ENCODE data around the gene MPHOSPH8. TPM values are rescaled to one million over a fixed set of nuclear protein-coding genes. Genes with fewer than 3 reads are reported as not detected.

MPHOSPH8 gene
- total RNA-seq, 1 experiment from 2014 or later, result 20.6 TPM

DNA sequence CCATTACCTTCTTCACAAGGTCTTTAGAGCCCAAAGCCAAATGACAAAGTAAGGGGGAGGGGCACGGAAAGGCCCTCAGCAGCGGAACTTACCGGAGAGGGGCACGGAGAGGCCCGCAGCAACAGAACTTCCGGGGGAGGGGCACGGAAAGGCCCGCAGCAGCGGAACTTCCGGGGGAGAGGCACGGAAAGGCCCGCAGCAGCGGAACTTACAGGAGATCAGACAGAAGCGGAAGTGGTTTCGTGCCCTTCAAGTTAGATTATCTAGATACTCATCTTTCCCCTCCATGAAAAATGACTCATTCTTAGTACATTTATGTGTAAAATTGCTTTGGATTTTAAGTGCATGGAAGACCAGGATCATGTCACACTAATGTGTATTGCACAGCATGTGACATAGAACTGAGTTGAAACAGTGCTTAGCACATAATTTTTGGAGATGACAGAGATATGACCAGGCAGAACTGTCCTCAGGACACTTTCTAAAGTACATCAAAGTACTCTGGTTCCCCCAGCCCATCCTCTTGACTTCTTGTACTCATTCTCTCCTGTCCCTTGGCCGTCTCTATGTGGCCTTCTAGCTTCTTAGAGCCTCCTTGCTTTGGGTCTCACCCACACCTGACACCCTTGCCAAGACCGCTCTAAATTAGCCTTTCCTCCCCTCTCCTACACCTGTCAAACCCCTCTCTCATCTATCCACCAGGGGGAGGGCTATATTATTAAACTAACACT is 46.4 kb upstream of the MPHOSPH8 start:
- in situ Hi-C loops (cut with HindIII; ENCODE audit: low pct_unique_long_range_greater_than_20kb, low sequenced_read_pairs), result no loop called here
- ATAC-seq, result peak; percentile 81
- Histone ChIP-seq H3K9me3 (ENCODE audit: control insufficient read depth, insufficient read depth, low read depth, low read length) (no peaks in the 10 kb centered on the region), H3K4me3 (ENCODE audit: low read depth in 2 of 2, low read length in 2 of 2) (no peak overlapping the region; a peak in 1 of 4 replicates), H3K27ac (ENCODE audit: low read length) (no peak overlapping the region), H3K27me3 (ENCODE audit: control insufficient read depth, insufficient read depth, low read length) (no peaks in the 10 kb centered on the region), H3K4me1 (ENCODE audit: control insufficient read depth, insufficient read depth, low read length) (no peaks in the 10 kb centered on the region), H3K36me3 (ENCODE audit: control insufficient read depth, insufficient read depth, low read length) (no peaks in the 10 kb centered on the region)
- POLR2A ChIA-PET, result no interaction called here
- TF ChIP-seq, protein P1, sequence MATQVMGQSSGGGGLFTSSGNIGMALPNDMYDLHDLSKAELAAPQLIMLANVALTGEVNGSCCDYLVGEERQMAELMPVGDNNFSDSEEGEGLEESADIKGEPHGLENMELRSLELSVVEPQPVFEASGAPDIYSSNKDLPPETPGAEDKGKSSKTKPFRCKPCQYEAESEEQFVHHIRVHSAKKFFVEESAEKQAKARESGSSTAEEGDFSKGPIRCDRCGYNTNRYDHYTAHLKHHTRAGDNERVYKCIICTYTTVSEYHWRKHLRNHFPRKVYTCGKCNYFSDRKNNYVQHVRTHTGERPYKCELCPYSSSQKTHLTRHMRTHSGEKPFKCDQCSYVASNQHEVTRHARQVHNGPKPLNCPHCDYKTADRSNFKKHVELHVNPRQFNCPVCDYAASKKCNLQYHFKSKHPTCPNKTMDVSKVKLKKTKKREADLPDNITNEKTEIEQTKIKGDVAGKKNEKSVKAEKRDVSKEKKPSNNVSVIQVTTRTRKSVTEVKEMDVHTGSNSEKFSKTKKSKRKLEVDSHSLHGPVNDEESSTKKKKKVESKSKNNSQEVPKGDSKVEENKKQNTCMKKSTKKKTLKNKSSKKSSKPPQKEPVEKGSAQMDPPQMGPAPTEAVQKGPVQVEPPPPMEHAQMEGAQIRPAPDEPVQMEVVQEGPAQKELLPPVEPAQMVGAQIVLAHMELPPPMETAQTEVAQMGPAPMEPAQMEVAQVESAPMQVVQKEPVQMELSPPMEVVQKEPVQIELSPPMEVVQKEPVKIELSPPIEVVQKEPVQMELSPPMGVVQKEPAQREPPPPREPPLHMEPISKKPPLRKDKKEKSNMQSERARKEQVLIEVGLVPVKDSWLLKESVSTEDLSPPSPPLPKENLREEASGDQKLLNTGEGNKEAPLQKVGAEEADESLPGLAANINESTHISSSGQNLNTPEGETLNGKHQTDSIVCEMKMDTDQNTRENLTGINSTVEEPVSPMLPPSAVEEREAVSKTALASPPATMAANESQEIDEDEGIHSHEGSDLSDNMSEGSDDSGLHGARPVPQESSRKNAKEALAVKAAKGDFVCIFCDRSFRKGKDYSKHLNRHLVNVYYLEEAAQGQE (IDR thresholded peaks at IDR 0.05; ENCODE audit: insufficient read depth in 1 of 2, low read depth in 2 of 2, low read length in 1 of 2), result no peak
- TF ChIP-seq, protein P2, sequence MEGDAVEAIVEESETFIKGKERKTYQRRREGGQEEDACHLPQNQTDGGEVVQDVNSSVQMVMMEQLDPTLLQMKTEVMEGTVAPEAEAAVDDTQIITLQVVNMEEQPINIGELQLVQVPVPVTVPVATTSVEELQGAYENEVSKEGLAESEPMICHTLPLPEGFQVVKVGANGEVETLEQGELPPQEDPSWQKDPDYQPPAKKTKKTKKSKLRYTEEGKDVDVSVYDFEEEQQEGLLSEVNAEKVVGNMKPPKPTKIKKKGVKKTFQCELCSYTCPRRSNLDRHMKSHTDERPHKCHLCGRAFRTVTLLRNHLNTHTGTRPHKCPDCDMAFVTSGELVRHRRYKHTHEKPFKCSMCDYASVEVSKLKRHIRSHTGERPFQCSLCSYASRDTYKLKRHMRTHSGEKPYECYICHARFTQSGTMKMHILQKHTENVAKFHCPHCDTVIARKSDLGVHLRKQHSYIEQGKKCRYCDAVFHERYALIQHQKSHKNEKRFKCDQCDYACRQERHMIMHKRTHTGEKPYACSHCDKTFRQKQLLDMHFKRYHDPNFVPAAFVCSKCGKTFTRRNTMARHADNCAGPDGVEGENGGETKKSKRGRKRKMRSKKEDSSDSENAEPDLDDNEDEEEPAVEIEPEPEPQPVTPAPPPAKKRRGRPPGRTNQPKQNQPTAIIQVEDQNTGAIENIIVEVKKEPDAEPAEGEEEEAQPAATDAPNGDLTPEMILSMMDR (IDR thresholded peaks at IDR 0.05), result no peak
- TF ChIP-seq TCF7L2 (IDR thresholded peaks at IDR 0.05; ENCODE audit: low read depth, low read length) (no peak), SIN3A (IDR thresholded peaks at IDR 0.05; ENCODE audit: borderline replicate concordance, insufficient read depth, low read depth, low read length) (no peak), POLR2AphosphoS5 (IDR thresholded peaks at IDR 0.05; ENCODE audit: low read depth, low read length) (no peak)
- DNase-seq (ENCODE audit: low read depth, low spot score), result no peak
- CTCF ChIA-PET, result no interaction called here
- BruUV-seq (replicated peaks), result no TSS peak
- intact Hi-C loops (cut with micrococcal nuclease; ENCODE audit: unreplicated experiment), result no loop called here

DNA sequence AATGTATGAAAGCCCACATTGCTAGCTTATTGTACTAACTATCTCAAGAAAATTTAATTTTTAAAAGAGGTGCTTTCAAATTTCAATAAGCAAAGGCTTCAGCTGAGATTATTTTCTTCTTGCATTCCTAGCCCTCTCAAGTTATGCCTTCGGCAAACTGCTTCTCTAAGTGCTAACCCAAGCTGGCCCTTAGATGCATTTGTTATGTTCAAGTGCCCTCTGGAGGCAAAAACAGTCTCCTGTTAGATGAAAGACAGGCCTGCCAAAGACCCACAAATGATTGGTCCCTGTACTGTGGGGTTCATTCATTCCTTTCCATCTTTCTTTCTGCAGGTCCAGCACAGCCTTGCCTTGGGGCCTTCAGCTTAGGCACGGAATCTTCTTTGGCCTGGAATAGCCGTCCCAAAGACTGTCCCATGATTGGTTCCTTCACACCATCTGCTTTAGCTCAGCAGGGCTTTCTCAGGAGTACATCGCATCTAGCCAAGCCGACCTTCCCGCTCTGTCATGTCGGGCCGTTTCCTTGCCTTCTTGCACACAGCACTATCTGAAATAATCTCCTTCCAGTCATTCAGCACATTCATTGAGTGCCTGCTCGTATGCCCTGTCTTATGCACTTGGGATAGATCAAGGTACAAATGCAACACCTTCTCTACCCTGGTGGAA is 45.7 kb upstream of the MPHOSPH8 start:
- CTCF ChIA-PET, result no interaction called here
- in situ Hi-C loops (cut with HindIII; ENCODE audit: low pct_unique_long_range_greater_than_20kb, low sequenced_read_pairs), result no loop called here
- no peak overlapping the region for H3K27ac ChIP-seq (ENCODE audit: low read length)

More for the DNA sequence above, 45.7 kb upstream of the MPHOSPH8 start:
- no peaks in the 10 kb centered on the region for H3K36me3 ChIP-seq (ENCODE audit: control insufficient read depth, insufficient read depth, low read length)
- H3K4me1 ChIP-seq (ENCODE audit: control insufficient read depth, insufficient read depth, low read length), result no peaks in the 10 kb centered on the region
- H3K9me3 ChIP-seq (ENCODE audit: control insufficient read depth, insufficient read depth, low read depth, low read length), result no peaks in the 10 kb centered on the region
- POLR2A ChIA-PET, result no interaction called here
- no peaks in the 10 kb centered on the region for H3K27me3 ChIP-seq (ENCODE audit: control insufficient read depth, insufficient read depth, low read length)
- peak; percentile 98 for ATAC-seq
- DNase-seq (ENCODE audit: low read depth, low spot score), result peak; percentile 20
- TF ChIP-seq TCF7L2 (IDR thresholded peaks at IDR 0.05; ENCODE audit: low read depth, low read length), result no peak
- TF ChIP-seq, protein P2 (IDR thresholded peaks at IDR 0.05), result peak; percentile 76
- intact Hi-C loops (cut with micrococcal nuclease; ENCODE audit: unreplicated experiment), result no loop called here
- no TSS peak for BruUV-seq (replicated peaks)
- no peak overlapping the region for H3K4me3 ChIP-seq (ENCODE audit: low read depth in 2 of 2, low read length in 2 of 2)

Data from Panc1 (cell line).